ENCODE data around the gene SIPA1L3.

The SIPA1L3 gene

DNA sequence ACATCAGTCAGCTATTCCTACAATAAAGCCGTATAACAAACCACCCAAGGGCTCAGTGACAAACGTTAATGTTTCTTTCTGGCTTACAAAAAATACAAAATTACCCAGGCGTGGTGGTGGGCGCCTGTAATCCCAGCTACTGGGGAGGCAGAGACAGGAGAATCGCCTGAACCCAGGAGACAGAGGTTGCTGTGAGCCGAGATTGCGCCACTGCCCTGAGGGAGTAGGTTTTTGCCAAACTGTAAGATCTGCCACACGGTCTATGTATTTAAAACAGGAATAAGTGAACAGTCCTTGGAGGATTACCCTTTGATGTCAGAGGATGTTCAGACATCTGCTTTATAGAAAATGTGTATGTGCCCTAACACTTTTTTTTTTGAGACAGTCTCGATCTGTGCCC lies 211.2 kb downstream of the SIPA1L3 start:
- no peak for DNase-seq

DNA sequence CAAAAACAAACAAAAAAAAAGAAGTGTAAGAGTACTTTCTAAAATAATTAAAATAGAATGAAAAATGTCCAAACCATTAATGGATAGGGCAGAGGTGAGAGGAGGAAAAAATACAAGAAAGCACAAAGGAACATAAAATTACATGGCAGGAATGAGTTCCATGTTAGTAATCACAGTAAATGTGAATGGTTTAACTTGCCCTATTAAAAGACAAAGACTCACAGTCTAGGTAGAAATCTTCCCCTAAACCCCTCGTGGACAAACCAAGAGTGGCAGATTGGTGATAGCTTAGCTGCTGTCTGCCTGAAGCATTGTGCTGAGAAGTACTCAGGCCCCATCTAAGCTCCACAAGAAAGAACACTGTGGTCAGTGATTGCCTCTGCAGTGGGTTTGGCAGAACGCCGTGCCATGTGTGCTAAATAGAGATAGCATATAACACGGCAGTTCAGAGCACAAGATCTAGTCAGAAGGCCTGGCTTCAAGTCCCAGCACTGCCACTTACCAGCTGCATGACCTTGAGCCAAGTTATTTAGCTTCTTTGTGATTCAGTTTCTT lies 213.5 kb downstream of the SIPA1L3 start:
- no peak for DNase-seq

DNA sequence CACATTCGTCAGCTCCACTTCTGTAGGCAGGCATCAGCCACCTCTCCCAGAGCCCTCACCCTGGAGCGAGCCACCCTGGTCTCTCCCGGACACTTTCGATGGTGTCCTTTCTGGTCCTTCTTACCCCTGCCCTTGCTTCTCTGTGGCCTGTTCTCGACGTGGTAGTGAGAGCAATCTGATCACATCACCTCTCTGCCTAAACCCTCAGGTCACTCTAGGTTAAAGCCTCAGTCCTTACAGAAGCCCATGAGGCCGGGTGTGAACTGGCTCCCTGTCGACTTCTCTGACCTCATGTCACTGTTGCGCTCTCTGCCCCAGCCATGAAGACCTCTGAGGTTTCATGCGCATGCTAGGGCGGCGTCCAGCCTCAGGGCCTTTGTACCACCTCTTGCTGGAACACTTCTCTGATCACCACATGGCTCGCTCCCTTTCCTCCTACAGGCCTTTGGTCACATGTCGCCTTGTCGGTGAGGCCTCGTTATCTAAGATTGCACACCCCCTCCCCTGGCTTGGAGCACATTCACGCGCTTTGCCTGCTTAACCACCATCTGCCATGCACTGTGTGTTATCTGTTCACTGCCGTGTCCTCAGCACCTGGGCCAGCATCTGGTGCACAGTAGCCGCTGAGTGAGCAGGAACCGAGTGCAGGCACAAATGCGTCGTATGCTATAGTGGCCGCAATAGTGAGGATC lies 215.5 kb downstream of the SIPA1L3 start:
- DNase-seq = no peak

DNA sequence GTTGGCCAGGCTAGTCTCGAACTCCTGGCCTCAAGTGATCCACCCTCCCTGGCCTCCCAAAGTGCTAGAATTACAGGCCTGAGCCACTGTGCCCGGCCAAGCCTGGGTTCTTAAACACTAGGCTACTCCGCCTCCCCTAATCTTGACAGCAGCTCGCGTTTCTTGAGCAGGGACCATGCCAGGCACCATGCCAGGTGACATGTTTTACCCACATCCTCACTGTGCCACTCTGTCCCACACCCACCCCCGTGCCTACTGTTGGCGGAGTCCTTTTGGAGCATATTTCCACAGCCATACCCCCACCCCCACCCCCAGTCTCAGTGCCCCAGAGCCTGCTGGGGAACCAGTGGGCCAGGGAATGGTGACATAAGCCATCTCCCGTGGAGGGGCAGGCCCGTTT lies 218.2 kb downstream of the SIPA1L3 start:
- no peak for DNase-seq

DNA sequence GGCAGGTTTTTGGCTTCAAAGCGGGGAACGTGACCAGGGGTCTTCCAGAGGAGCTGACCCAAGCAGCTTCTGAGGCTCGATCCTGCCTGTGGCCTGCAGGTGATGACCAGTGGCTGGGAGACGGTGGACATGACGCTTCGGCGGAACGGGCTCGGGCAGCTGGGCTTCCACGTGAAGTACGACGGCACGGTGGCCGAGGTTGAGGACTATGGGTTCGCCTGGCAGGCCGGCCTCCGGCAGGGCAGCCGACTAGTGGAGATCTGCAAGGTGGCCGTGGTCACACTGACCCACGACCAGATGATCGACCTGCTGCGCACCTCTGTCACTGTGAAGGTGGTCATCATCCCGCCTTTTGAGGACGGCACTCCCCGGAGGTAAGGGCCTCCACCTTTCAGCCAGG lies 223.4 kb downstream of the SIPA1L3 start:
- DNase-seq = no peak

DNA sequence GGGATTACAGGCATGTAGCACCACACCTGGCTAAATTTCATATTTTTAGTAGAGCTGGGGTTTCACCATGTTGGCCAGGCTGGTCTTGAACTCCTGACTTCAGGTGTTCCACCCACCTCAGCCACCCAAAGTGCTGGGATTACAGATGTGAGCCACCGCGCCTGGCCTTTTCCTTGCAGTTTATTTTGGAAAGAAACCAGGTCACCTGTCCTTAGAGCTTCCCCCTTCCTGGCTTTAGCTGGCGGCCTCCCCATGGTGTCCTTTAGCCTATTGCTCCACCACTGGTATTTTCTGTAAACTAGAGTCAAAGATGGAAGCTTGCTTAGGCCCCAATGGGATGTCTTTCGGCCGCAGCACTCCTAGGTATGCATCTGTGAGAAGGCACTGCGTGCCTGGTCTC lies 225.8 kb downstream of the SIPA1L3 start:
- DNase-seq = no peak

DNA sequence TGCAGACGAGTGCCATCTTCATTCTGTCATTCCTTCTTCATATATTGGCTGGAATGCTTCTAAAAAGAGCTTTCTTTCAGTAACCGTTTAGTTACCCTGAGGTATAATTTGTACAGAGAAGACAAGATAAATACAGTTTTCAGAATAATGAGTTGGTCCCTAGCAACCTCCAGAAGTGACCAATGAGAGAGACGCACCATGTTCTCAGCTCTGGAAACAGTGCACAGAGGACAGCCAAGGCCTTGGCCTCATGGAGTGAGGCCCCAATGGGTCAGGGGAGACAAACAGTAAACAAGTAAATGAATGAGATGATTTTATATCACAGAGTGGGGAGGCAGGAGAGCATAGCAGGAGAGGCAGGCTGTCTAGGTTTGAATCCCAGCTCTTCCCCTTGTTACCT lies 226.3 kb downstream of the SIPA1L3 start:
- DNase-seq = no peak

DNA sequence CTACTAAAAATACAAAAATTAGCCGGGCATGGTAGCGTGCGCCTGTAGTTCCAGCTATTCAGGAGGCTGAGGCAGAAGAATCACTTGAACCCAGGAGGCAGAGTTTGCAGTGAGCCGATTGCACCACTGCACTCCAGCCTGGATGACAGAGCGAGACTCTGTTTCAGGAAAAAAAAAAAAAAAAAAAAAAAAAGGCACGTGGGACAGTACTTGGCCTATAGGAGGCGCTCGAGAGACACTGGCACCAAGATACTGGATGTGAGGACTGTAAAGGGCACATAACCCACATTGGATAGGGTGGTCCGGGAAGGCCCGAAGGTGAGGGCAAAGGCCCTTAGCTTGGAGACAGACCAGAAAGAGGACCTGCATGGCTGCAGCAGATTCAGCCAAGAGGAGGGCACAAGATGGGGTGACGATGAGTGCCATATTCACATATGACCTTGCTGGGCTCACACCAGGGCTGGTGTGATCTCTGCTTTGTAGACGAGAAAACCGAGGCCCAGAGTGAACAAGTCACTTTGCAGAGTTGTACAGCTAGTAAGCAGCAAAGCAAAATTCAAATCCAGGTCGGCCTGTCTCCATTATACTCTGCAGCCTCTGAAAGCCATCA lies 227.6 kb downstream of the SIPA1L3 start:
- DNase-seq = peak in 1 of 14 donors; percentile 4

DNA sequence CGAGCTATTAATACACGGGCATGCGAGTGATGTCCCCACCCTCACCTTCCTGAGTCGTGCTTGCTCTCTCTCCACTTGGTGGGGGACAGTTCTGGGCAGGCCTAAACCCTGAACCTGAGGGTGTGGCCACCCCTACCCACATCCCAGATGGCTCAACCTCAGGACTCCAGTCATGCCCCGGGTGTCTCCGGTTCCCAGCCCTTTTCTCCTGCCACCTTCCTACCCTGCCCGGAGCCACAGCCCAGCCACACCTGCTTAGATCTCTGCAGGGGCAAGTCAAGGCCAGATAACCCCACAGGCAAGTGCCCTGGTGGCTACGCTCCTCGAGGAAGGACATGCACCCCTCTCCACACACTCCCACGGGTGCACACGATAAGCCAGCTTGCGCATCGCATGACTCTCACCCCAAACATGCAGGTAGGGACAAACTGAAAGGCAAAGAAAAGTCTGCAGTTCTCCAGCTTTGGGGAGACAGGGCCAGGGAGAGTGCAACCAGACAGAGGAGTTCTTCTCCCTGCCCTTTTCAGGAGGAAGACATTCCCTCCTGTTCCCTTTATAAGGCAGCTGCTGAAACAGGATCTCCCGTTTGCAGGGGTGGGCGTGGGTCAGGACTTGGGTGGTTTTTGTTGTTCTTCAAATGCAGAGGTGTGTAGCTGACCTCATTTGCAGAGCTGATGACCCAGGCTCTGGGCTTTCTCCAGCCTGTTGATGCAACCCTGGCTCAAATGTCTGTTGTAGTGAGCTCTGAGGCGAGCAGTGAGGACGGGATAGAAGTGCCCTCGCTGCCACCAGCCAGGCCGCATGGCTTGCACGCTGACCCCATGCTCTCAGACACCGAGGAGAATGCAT lies 228.4 kb downstream of the SIPA1L3 start:
- no peak for DNase-seq

DNA sequence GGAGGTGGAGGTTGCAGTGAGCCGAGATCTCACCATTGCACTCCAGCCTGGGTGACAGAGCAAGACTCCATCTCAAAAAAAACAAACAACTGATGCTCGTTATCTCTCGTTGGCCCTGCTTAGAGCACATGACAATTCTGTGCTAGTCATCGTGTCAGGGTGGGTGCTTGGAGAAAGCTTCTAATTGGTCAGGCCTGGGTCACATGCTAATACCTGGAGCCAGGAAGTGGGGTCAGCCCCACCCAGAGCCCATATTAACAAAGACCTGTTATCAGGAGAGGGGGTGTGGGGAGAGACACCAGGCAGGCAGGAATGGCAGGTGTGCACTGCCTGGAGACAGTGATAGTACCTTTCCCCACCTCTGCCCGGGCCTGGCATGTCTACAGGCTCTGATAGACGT lies 232.1 kb downstream of the SIPA1L3 start:
- DNase-seq = no peak

DNA sequence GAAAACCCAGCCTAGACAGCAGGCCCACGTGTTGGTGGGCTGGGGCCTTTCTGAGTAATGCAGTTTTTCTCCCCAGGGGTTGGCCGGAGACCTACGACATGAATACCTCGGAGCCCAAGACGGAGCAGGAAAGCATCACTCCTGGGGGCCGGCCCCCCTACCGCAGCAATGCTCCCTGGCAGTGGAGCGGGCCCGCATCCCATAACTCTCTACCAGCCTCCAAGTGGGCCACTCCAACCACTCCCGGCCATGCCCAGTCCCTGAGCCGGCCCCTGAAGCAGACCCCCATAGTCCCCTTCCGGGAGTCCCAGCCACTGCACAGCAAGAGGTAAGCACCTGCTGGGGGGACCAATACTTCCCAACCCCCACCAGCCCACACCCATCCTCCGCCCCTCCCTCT lies 234.1 kb downstream of the SIPA1L3 start:
- DNase-seq = no peak

DNA sequence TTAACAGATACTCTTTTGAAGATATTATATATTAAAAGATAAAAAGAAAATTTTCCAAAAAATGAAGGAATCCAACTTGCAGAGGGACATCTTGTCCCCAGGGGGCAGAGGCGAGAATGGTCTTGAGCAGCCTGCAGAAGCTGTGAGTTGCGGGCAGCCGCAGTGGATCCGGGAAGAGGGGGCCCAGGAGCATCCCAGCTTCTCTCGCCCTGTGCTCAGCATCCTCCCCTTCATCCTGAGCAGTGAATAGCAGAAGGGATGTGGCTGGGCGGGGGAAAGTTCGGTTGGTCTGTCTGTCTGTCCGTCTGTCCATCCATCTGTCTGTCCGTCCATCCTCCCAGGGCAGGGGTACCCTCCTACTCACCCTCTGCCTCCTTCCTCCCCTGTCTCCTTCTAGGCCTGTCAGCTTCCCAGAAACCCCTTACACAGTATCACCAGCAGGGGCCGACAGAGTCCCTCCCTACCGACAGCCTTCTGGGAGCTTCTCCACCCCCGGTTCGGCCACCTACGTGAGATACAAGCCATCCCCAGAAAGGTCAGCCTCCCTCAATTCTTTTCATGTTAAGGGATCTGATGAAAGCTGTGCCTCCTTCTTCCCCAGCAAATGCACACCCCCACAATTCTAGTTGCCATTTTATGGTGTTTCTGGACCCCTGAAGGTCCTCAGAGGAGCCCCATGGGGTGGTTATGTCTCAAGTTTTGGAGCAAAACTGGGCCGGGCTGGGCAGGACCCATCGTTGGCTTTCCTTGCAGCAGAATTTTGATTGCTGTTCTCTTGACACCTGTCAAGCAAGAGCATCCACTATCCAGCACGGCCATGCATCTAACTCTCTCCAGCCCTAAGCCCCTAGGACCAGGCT lies 235.4 kb downstream of the SIPA1L3 start:
- DNase-seq = peak in 11 of 14 donors; percentile 5 to 57 (median 32)

DNA sequence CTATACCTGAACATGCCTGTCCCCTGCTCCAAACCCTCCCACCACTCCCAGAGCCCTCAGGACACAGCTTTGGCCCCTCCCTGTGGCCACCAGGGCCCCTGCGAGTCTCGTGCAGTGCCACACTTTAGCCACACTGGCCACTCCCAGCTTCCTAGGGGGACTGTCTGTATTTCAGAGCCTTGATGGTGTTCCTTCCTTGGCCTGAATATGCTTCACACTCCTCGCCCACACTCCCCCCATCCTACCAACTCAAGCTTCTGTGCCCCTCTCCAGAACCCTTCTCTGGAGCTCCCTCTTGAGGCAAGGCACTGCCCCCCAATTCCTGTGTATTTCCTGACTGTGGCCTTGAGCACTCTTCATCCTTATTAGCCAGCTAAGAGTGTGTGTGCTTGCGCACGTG lies 236.8 kb downstream of the SIPA1L3 start:
- DNase-seq = no peak

DNA sequence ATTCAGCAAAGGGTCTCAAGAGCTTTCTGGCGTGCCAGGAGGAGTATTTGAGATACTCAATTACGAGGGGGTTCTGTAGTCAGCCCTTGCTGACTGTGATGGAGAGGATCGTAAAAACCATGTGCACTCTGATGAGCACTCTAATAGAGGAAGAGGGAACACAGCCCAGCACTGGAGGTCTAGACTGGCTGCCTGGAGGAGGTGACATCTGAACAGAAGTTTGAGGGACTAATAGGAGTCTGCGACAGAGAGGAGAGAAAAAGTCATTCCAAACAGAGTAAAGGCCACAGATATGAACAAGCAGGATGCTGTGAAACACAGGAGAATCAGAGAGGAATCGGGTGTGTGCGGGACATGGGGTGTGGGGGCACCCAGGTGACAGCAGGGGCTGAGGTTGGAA lies 237.7 kb downstream of the SIPA1L3 start:
- DNase-seq = no peak

DNA sequence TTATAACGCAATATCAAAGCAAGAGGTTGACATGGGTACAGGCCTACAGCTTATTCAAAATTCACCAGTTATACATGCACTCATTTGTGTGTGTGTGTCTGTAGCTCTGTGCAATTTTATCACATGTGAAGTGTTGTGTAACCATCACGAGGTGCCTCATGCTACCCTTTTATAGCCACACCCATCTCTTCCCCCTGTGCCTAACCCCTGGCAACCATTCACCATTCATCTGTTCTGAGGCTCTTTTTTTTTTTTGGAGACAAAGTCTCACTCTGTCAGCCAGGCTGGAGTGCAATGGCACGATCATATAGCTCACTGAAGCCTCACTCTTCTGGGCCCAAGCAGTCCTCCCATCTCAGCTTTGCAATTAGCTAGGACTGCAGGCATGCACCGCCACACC lies 238.6 kb downstream of the SIPA1L3 start:
- DNase-seq = no peak

DNA sequence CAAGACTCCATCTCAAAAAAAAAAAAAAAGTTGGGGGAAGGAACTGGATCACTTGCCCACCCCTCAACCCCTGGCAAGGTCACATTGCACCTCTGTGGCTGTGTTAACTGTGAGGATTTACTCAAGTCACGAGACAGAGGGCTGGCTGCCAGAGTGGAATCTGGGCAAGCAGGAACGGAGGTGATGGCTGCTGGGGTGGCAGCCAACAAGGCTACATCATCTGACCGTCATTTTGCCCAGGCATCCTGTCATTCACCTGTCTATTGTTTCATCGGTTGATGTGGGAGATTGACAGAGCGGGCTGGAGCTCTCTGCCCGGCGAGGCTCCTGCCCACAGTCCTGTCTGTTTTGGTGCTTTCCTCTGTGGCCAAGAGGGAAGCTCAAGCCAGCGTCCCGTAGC lies 241.3 kb downstream of the SIPA1L3 start:
- DNase-seq = no peak

DNA sequence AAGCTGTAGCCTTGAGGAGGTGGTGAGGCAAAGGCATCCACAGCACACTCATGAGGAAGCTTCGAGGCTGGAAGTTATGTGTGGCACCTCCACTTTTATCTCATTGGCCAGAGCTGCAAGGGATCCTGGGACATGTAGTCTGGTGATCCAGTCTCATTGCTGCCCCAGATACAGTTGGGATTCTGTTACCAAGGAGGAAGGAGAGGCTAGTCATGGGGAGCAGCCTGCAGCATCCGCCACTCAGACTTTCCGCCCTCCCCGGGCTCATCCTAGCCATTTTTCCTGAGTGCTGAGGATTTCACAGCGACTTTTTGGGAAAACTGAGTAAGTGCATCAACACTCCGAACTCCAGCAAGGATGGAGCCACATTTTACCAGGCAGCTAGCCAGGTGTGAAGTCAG lies 242.7 kb downstream of the SIPA1L3 start:
- no peak for DNase-seq

DNA sequence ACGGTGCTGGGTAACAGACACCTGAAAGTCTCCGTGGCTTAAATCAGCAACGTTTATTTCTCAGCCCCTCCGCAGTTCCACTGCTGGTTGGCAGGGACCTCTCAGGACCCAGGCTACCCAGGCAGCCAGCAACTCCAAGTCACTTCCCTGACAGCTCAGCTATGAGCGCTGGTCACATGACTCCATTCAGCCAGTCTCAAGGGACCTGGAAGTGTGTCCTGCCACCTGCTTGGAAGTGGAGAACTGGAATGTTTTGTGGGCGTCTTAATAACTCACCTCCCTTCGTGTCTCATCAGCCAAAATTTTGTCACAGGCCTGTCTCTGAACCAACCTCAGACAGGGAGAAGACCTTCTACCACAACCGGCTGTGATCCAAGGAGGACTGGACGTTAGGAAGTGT lies 244.2 kb downstream of the SIPA1L3 start:
- no peak for DNase-seq

DNA sequence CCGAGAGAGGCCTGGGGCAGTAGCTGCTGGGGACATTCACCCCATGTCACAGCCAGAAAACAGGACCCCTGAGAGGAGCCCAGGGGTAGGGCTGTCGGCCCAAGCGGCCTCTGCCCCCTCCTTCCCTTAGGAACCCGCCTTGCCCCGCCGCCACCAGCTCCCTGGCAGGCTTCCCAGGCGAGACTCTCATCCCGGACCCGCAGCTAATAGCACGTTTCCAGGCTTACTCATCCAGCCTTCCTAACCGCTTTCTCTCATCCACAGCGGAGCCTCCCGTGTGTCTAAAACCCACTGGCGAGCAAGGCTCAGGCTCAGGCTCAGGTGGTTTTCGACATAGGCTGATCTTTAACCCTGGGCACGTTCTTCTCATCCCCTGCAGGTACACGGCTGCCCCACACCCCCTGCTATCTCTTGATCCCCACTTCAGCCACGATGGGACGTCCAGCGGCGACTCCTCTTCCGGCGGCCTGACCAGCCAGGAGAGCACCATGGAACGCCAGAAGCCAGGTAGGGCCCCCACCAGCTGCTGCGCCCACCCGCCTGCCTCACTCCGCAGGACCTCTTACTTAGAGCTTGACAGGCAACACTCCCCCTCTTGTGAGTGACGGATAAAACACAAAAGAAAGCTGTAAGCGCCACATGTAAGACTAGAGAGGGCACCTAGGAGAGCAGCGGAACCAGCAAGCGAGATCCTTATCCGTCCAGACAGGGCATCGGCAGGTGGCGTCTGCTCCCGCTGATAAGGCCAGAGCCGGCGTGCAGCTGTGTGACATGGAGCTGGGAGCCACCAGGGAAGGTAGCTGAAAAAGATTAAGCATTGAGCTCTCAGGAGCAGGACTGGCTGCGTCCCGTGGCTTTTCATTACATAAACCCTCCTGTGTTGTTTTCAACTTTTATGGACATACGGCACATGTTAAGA lies 245.7 kb downstream of the SIPA1L3 start:
- no peak for DNase-seq

DNA sequence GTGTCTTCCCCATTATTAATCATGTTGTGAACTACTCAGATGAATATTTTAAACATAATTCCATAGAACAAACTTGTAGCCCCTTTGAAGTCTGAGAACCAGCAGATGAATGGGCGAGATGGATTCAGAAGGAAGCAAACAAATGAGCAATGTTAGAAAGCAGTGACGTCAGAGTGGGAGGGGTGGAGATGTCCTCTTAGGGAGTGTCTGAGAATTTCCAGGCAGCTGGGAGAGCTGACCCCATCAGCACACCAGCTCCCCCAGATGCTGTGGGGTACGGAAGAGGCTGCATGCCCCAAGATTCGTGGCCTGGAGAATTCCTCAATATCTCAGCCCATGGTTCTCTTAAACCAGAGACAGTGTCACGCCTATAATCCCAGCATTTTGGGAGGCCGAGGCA lies 248.4 kb downstream of the SIPA1L3 start:
- no peak for DNase-seq

DNA sequence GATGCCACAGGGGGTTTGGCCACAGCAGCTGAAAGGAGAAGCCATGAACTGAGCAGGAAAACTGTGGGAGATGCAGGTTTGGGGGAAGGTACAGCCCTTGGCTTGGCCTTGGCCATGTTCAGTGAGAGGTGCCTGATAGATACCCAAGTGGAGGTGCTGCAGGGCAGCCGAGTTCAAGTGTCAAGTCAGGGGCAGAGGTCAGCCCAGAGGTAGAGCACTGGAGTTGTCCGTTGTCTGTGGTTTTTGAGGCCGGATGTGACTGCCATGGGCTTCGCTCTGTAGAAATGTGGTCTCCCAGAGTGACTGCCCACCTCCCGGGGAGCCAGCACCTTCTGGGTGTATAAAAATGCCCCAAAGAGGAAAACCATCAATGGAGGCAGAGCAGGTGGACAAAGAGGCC lies 251.7 kb downstream of the SIPA1L3 start:
- no peak for DNase-seq
